Measurements from ENCODE around the gene NHEJ1. TPM values are rescaled to one million over a fixed set of nuclear protein-coding genes. Genes with fewer than 3 reads are reported as not detected.

Gene NHEJ1
- total RNA-seq, 2 donors from 2014 or later = 8.3 to 8.4 TPM

DNA sequence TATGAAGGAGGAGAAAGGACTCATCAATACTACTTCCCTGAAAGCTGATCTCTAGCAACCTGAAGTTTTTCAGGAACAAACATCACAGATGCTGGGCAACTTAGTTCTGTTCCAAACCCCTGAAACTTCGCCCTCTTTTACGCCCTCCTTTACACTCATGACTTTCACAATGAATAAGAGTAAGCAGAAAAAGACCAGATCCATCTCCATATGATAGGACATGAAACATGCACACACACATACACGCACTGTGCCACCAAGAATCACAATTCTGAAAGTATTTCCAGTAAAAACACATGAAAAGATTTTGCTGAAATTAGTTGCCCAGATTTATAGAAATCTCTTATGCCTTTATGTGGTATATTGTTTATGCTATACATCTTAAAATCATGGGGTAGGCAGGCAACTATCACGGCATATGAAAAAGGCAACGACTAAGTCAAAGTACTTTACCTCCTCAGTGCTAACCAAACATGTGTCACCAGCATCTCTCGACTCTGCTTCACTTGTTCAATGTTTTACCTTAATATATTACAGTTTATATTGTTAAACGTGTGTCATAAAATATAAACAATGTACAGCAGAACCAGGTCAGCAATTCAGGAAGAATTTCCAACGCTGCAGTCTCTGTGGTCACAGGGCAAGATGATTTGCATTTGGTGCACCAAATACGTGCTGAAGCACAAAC is 47.8 kb downstream of the NHEJ1 start:
- H3K36me3 ChIP-seq = no peaks in the 10 kb centered on the region
- DNase-seq (ENCODE audit: low spot score) = no peak
- no peaks in the 10 kb centered on the region for H3K9me3 ChIP-seq
- peaks cover 0 to 13% of the 10 kb centered on the region in 2 donors for H3K4me1 ChIP-seq
- H3K4me3 ChIP-seq = no peak overlapping the region
- TF ChIP-seq, protein P1, sequence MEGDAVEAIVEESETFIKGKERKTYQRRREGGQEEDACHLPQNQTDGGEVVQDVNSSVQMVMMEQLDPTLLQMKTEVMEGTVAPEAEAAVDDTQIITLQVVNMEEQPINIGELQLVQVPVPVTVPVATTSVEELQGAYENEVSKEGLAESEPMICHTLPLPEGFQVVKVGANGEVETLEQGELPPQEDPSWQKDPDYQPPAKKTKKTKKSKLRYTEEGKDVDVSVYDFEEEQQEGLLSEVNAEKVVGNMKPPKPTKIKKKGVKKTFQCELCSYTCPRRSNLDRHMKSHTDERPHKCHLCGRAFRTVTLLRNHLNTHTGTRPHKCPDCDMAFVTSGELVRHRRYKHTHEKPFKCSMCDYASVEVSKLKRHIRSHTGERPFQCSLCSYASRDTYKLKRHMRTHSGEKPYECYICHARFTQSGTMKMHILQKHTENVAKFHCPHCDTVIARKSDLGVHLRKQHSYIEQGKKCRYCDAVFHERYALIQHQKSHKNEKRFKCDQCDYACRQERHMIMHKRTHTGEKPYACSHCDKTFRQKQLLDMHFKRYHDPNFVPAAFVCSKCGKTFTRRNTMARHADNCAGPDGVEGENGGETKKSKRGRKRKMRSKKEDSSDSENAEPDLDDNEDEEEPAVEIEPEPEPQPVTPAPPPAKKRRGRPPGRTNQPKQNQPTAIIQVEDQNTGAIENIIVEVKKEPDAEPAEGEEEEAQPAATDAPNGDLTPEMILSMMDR (IDR thresholded peaks at IDR 0.05) = no peak
- no peaks in the 10 kb centered on the region for H3K27me3 ChIP-seq
- H3K27ac ChIP-seq = no peak overlapping the region

DNA sequence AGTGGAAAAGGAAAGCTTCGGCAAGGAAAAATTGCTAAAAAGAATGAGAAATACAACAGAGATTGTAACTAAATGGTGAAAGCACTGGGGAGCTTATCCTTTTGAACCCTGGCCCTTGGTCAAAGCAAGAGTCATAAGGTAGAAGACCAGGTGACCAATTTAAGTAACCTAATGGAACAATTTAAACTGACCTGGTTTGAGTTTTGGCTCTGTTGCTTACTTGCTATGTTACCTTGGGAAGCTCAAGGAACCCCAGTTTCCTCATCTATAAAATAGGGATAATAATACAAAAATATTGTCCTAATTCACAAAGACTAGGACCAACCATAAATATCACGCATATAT is 48.6 kb downstream of the NHEJ1 start:
- TF ChIP-seq, protein P1 (IDR thresholded peaks at IDR 0.05) = no peak
- H3K27me3 ChIP-seq = no peaks in the 10 kb centered on the region
- H3K27ac ChIP-seq = no peak overlapping the region
- H3K4me3 ChIP-seq = no peak overlapping the region
- DNase-seq (ENCODE audit: low spot score) = no peak
- peaks cover 0 to 17% of the 10 kb centered on the region in 2 donors for H3K4me1 ChIP-seq
- no peaks in the 10 kb centered on the region for H3K9me3 ChIP-seq
- H3K36me3 ChIP-seq = no peaks in the 10 kb centered on the region

DNA sequence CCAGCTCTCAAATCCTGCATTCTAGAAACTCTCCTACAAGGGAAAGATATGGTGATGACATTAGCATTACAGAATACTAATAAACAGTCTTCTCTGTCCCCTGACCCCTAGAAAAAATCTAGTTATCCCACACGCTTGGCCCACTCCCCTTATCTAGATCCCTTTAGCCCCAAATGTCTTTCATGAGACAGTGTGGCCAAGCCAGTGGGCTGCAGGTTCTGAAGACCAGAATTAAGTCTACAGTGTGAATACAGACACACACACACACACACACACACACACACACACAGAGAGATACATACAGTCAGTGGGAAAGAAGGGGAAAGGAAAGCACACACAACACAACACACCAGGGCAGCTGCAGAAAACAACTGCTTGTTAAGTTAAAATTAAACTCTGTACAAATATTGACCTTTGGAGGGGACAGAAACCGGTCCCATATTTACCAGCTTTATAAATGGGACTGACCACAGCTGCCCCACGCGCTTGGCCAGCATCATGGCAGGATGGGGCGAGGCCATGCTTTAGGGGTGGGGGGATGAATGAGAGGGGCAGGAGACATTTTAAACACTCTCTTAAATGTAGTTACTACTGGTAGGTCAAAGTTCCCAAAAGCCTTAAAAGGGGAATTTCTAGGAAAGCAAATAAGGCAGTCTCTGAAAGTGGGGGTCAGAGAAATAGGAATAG is 49.1 kb downstream of the NHEJ1 start:
- TF ChIP-seq, protein P1 (IDR thresholded peaks at IDR 0.05) = no peak
- no peaks in the 10 kb centered on the region for H3K9me3 ChIP-seq
- H3K4me1 ChIP-seq = peaks cover 0 to 17% of the 10 kb centered on the region in 2 donors
- H3K27me3 ChIP-seq = no peaks in the 10 kb centered on the region
- no peak overlapping the region for H3K4me3 ChIP-seq
- H3K36me3 ChIP-seq = no peaks in the 10 kb centered on the region
- H3K27ac ChIP-seq = no peak overlapping the region
- no peak for DNase-seq (ENCODE audit: low spot score)

DNA sequence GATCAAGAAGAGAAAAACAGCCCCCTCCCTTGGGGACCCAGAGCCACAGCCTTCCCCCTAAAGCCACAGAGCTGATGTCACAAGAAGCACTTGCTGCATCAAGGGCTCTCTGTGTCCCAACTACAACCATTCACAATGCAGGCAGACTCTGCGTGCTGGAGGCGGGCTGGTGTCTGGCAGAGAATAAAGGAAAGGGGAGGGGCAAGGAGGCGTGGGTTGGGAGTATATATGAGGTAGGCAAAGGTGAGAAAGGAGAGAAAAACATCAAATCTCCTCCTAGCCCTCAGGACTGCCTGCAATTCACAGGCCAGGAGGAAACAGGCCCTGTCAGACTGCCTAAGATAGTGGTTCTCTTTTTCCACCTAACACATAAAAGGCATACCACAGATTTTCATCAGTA is 51.1 kb downstream of the NHEJ1 start:
- Histone ChIP-seq H3K4me3 (no peak overlapping the region), H3K36me3 (no peaks in the 10 kb centered on the region), H3K27ac (no peak overlapping the region), H3K27me3 (no peaks in the 10 kb centered on the region), H3K4me1 (peaks cover 0 to 17% of the 10 kb centered on the region in 2 donors), H3K9me3 (no peaks in the 10 kb centered on the region)
- TF ChIP-seq, protein P1 (IDR thresholded peaks at IDR 0.05) = no peak
- no peak for DNase-seq (ENCODE audit: low spot score)

DNA sequence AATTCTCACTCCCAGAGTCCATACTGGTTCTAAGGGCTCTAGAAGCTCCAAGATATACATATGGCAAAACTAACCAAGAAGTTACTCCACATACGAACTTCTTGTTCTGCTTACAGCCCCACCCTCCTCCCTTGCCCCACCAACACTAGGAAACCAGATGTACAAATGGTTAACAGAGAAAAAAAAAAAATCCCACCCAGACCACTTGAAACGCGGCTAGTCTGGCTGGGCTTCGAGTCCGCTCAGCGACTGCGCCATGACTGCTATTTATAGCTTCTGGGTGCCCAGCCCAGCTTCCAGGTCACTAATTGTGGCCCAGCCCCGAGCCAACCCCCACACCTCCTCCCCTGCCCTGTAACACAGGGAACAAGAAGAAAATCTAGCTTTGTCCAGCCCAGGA is 52.9 kb downstream of the NHEJ1 start:
- H3K36me3 ChIP-seq = no peaks in the 10 kb centered on the region
- TF ChIP-seq, protein P1 (IDR thresholded peaks at IDR 0.05) = no peak
- peaks cover 0 to 17% of the 10 kb centered on the region in 2 donors for H3K4me1 ChIP-seq
- no peak overlapping the region for H3K27ac ChIP-seq
- no peak overlapping the region for H3K4me3 ChIP-seq
- H3K9me3 ChIP-seq = no peaks in the 10 kb centered on the region
- no peak for DNase-seq (ENCODE audit: low spot score)
- no peaks in the 10 kb centered on the region for H3K27me3 ChIP-seq
